Mammary epithelial cell (primary cell): Measurements from ENCODE around the gene STX11.

ENCODE experiments used
- EZH2 ChIP-seq: IDR thresholded peaks from 2 replicates; pipeline ENCODE4 v1.6.1; 2012; ENCODE audit warnings: low read length, inconsistent platforms, borderline replicate concordance
- TF ChIP-seq, protein P1 (sequence below), 2 donors: IDR thresholded peaks in 1 of 2; conservative IDR thresholded peaks in 1 of 2; 2 replicates each; pipeline ENCODE4 v1.5.1; 2011 to 2012; ENCODE audit warnings: inconsistent platforms in 2 of 2, low read length in 2 of 2, mild to moderate bottlenecking in 2 of 2, control low read depth in 1 of 2, low read depth in 1 of 2; ENCODE audit not compliant: insufficient read depth in 1 of 2; ENCODE audit errors: extremely low read depth in 1 of 2

- TF ChIP-seq, protein P1, sequence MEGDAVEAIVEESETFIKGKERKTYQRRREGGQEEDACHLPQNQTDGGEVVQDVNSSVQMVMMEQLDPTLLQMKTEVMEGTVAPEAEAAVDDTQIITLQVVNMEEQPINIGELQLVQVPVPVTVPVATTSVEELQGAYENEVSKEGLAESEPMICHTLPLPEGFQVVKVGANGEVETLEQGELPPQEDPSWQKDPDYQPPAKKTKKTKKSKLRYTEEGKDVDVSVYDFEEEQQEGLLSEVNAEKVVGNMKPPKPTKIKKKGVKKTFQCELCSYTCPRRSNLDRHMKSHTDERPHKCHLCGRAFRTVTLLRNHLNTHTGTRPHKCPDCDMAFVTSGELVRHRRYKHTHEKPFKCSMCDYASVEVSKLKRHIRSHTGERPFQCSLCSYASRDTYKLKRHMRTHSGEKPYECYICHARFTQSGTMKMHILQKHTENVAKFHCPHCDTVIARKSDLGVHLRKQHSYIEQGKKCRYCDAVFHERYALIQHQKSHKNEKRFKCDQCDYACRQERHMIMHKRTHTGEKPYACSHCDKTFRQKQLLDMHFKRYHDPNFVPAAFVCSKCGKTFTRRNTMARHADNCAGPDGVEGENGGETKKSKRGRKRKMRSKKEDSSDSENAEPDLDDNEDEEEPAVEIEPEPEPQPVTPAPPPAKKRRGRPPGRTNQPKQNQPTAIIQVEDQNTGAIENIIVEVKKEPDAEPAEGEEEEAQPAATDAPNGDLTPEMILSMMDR (conservative IDR thresholded peaks at IDR 0.05 in 1 of 2, IDR thresholded peaks at IDR 0.05 in 1 of 2; ENCODE audit: extremely low read depth in 1 of 2, insufficient read depth in 1 of 2, low read depth in 1 of 2, low read length in 2 of 2), result no peak
- no peak for TF ChIP-seq EZH2
Measured at GRCh38 chr6:144179828-144180227, 29.5 kb downstream of the STX11 start.
